Activated naive CD8-positive, alpha-beta T cell treated with anti-CD3 and anti-CD28 coated beads for 36 hours (primary cell): Measurements from ENCODE around the gene MED8. TPM values are rescaled to one million over a fixed set of nuclear protein-coding genes. Genes with fewer than 3 reads are reported as not detected.
"Not testable (repeated sequence)": the region's sequence is repeated elsewhere in the genome, so short reads cannot be mapped to it uniquely, and the experiment has no call there.

ENCODE experiments used
- DNase-seq: peaks from one replicate; pipeline ENCODE4 v3.0.0; 2021
- H3K27ac Mint-ChIP-seq: one replicate; pipeline ENCODE4 v1.8.0; 2022; ENCODE audit warnings: mild to moderate bottlenecking, moderate library complexity, mixed read lengths
- H3K27me3 Mint-ChIP-seq: one replicate; pipeline ENCODE4 v1.8.0; 2022; ENCODE audit warnings: mild to moderate bottlenecking, mixed read lengths
- H3K36me3 Mint-ChIP-seq: one replicate; pipeline ENCODE4 v1.8.0; 2021; ENCODE audit warnings: mild to moderate bottlenecking, mixed read lengths
- H3K4me1 Mint-ChIP-seq: one replicate; pipeline ENCODE4 v1.8.0; 2021; ENCODE audit warnings: mixed read lengths
- H3K4me3 Mint-ChIP-seq: one replicate; pipeline ENCODE4 v1.8.0; 2022; ENCODE audit warnings: mild to moderate bottlenecking, moderate library complexity, mixed read lengths
- H3K9me3 Mint-ChIP-seq: one replicate; pipeline ENCODE4 v1.8.0; 2022; ENCODE audit warnings: mixed read lengths
- total RNA-seq, 2 experiments: library from RNA; stranded (reverse); gene quantifications; one replicate each; pipeline ENCODE4 v1.2.3, GENCODE V29; 2021

Gene MED8
- total RNA-seq, 2 experiments from 2014 or later, result 34.1 to 35.7 TPM

- no peaks in the 10 kb centered on the region for H3K9me3 Mint-ChIP-seq
- H3K36me3 Mint-ChIP-seq, result peaks cover 20% of the 10 kb centered on the region
- DNase-seq, result no peak
- no peaks in the 10 kb centered on the region for H3K27me3 Mint-ChIP-seq
- H3K4me1 Mint-ChIP-seq, result peaks cover 5% of the 10 kb centered on the region
- H3K27ac Mint-ChIP-seq, result no peak overlapping the region
- no peak overlapping the region for H3K4me3 Mint-ChIP-seq
Measured at GRCh38 chr1:43405876-43406234, 16.3 kb upstream of the MED8 start.

GRCh38 chr1:43405219-43405875, 15.7 kb upstream of the MED8 start:
- no peak overlapping the region for H3K4me3 Mint-ChIP-seq
- no peaks in the 10 kb centered on the region for H3K27me3 Mint-ChIP-seq
- H3K9me3 Mint-ChIP-seq, result no peaks in the 10 kb centered on the region
- no peak for DNase-seq
- H3K4me1 Mint-ChIP-seq, result peaks cover 5% of the 10 kb centered on the region
- H3K36me3 Mint-ChIP-seq, result peaks cover 20% of the 10 kb centered on the region
- no peak overlapping the region for H3K27ac Mint-ChIP-seq

DNA sequence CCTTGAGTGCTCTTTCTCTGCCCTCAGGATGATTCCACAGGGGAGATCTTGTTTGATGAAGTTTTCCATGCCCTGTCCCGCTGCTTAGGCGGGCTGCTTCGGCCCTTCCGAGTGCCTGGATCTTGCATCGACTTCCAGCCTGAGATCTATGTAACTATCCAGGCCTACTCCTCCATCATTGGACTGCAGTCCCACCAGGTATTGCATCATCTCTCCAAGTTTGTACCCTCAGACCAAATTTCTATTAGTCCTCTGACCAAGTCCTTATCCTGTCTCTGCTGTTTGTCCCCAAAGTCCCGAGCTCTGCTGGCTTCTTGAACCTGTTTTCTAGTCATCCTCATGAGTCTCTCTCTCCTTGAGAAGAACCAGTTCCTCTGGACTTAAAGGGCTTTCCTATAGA, 14.8 kb upstream of the MED8 start:
- Mint-ChIP-seq H3K4me3 (no peak overlapping the region), H3K36me3 (peaks cover 16% of the 10 kb centered on the region)

GRCh38 chr1:43402089-43402865, 12.7 kb upstream of the MED8 start:
- no peaks in the 10 kb centered on the region for H3K27me3 Mint-ChIP-seq
- DNase-seq, result no peak
- no peak overlapping the region for H3K27ac Mint-ChIP-seq
- H3K4me3 Mint-ChIP-seq, result no peak overlapping the region
- H3K36me3 Mint-ChIP-seq, result peaks cover 13% of the 10 kb centered on the region
- peaks cover 5% of the 10 kb centered on the region for H3K4me1 Mint-ChIP-seq
- no peaks in the 10 kb centered on the region for H3K9me3 Mint-ChIP-seq

More for the DNA sequence above, 14.8 kb upstream of the MED8 start:
- no peaks in the 10 kb centered on the region for H3K9me3 Mint-ChIP-seq
- H3K27ac Mint-ChIP-seq, result no peak overlapping the region
- H3K27me3 Mint-ChIP-seq, result no peaks in the 10 kb centered on the region
- H3K4me1 Mint-ChIP-seq, result peaks cover 5% of the 10 kb centered on the region
- DNase-seq, result no peak

- not testable (repeated sequence) for H3K27me3 Mint-ChIP-seq, DNase-seq, H3K4me3 Mint-ChIP-seq, H3K9me3 Mint-ChIP-seq, H3K4me1 Mint-ChIP-seq
- H3K36me3 Mint-ChIP-seq, result peaks cover 10% of the 10 kb centered on the region
- H3K27ac Mint-ChIP-seq, result peak overlapping the region; percentile 38
Measured at GRCh38 chr1:43400441-43400840, 10.8 kb upstream of the MED8 start.

DNA sequence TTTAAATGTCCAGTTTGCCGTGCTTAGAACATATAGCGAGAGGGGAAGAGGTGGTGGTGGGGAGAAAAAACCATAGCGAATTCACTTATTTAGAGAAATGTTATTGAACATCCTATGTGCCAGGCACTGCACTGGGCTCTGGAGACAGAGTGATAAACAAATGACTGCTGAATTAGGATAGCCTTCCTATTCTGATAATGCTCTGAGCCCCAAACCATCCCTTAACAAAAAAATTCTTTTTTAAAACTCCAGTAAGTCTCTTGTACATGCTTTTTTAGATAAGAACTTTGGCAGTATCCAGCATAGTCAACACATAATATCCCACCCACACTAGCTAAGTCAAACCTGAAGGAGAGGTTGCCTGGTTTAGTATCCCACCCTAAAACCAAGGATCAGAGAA, 8.6 kb upstream of the MED8 start:
- Mint-ChIP-seq H3K36me3 (peaks cover 2% of the 10 kb centered on the region), H3K9me3 (no peaks in the 10 kb centered on the region), H3K27ac (no peak overlapping the region), H3K4me3 (no peak overlapping the region), H3K4me1 (peaks cover 8% of the 10 kb centered on the region), H3K27me3 (no peaks in the 10 kb centered on the region)
- no peak for DNase-seq

GRCh38 chr1:43396059-43396458, 6.5 kb upstream of the MED8 start:
- Mint-ChIP-seq H3K36me3 (peaks cover 1% of the 10 kb centered on the region), H3K9me3 (no peaks in the 10 kb centered on the region), H3K27ac (no peak overlapping the region), H3K4me1 (peaks cover 9% of the 10 kb centered on the region), H3K4me3 (no peak overlapping the region), H3K27me3 (no peaks in the 10 kb centered on the region)
- DNase-seq, result no peak

- Mint-ChIP-seq H3K4me1 (peaks cover 12% of the 10 kb centered on the region), H3K27ac (no peak overlapping the region), H3K4me3 (no peak overlapping the region), H3K27me3 (no peaks in the 10 kb centered on the region), H3K9me3 (no peaks in the 10 kb centered on the region), H3K36me3 (peaks cover 1% of the 10 kb centered on the region)
- DNase-seq, result no peak
Measured at GRCh38 chr1:43395523-43395922, 5.9 kb upstream of the MED8 start.

DNA sequence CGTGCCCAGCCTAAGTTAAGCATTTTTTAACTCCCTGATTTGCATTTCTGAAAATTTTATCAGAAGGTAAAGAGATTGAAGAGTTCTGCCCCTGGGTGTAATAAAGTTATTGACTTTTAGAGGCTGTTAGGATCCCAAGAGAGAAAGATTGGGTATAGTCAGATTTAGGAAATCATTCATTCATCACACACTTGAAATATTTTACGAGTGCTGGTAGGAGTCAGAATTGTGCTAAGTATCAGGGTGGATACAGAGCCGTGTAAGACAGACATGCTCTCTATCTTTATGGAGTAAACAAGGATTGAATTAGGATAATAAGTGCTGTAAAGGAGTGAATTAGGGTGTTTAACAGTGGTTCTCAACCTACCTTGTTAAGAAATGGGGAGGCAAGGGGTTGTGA, 3.1 kb upstream of the MED8 start:
- no peak overlapping the region for H3K27ac Mint-ChIP-seq
- H3K4me3 Mint-ChIP-seq, result no peak overlapping the region
- peaks cover 26% of the 10 kb centered on the region for H3K4me1 Mint-ChIP-seq
- H3K9me3 Mint-ChIP-seq, result no peaks in the 10 kb centered on the region
- no peaks in the 10 kb centered on the region for H3K27me3 Mint-ChIP-seq
- DNase-seq, result no peak
- H3K36me3 Mint-ChIP-seq, result peaks cover 4% of the 10 kb centered on the region

DNA sequence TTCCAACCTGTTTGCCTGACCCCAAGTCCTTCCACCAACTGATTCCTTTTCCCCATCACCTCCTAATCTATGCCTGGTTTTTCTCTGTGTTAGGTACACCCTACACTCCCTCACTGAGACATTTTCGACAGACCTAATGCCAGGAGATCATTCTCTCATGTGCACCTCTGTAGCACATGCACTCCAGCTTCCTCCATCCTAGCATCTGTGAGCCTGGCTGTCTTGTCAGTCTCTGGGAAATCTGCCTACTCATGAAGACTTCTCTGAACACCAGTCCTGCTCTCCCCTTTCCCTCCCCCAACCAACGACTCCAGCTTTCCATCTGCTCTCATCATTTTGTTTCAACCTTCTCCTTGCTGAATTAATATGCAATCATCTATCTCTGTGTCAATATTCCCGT, 987 bp downstream of the MED8 start:
- no peak for DNase-seq
- Mint-ChIP-seq H3K4me3 (peak overlapping the region; percentile 100), H3K27me3 (no peaks in the 10 kb centered on the region), H3K9me3 (no peaks in the 10 kb centered on the region), H3K36me3 (peaks cover 7% of the 10 kb centered on the region), H3K4me1 (peaks cover 24% of the 10 kb centered on the region), H3K27ac (peak overlapping the region; percentile 98)

DNA sequence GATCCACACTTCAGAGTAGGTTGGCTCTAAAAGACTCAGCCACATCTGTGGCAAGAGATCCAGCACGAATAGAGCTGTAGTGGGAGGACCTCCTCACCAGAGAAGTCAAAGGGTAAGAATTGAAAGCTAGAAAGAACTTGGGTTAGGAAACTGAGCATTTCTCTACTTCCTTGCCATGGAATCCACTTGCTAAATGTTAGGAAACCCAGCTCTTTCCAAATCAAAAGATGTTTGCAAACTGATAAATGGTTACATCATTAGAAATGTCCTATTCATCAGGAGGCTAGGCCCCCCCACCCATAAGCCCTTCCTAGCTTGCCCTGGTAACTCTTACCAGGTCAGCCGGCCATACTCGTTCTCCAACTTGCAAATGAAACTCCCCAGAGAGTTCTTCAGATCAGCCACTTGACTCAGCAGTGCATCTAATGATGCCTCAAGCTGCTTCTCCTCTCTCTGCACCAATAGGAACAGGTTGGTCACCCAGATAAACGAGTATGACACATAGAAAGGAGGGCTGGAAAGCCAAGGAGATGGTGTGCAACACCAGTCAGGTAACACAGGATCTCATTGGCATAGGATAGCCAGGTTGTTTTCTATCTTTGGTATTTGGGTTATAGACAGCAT, 1.5 kb downstream of the MED8 start:
- H3K9me3 Mint-ChIP-seq, result no peaks in the 10 kb centered on the region
- no peak for DNase-seq
- H3K27ac Mint-ChIP-seq, result peak overlapping the region; percentile 98
- H3K4me1 Mint-ChIP-seq, result peaks cover 24% of the 10 kb centered on the region
- H3K36me3 Mint-ChIP-seq, result peaks cover 7% of the 10 kb centered on the region
- peak overlapping the region; percentile 100 for H3K4me3 Mint-ChIP-seq
- no peaks in the 10 kb centered on the region for H3K27me3 Mint-ChIP-seq

DNA sequence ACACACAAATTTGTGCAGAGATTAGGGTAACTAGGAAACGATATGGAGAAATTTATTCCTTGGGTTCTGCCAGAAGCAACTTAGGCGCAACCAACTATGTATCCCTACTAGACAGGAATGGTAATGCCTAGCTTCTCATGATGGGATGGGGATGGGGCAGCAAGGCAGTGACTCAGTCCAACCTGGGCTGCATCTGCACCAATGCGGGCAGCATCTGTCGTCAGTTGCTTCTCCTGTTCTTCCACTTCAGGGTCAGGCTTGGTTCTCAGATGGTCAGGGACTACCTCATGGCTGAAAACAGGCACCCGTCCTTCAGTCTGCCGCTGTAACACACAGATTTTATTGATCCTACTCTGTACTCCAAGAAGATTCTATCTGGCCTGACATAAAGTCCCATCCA, 2.9 kb downstream of the MED8 start:
- Mint-ChIP-seq H3K27ac (peak overlapping the region; percentile 50), H3K4me1 (peaks cover 25% of the 10 kb centered on the region), H3K27me3 (no peaks in the 10 kb centered on the region), H3K9me3 (no peaks in the 10 kb centered on the region), H3K4me3 (no peak overlapping the region), H3K36me3 (peaks cover 7% of the 10 kb centered on the region)
- DNase-seq, result no peak

GRCh38 chr1:43383449-43383848, 6.2 kb downstream of the MED8 start:
- Mint-ChIP-seq H3K4me3 (no peak overlapping the region), H3K27ac (no peak overlapping the region), H3K4me1 (peaks cover 20% of the 10 kb centered on the region), H3K36me3 (peaks cover 11% of the 10 kb centered on the region), H3K9me3 (no peaks in the 10 kb centered on the region), H3K27me3 (no peaks in the 10 kb centered on the region)
- no peak for DNase-seq

DNA sequence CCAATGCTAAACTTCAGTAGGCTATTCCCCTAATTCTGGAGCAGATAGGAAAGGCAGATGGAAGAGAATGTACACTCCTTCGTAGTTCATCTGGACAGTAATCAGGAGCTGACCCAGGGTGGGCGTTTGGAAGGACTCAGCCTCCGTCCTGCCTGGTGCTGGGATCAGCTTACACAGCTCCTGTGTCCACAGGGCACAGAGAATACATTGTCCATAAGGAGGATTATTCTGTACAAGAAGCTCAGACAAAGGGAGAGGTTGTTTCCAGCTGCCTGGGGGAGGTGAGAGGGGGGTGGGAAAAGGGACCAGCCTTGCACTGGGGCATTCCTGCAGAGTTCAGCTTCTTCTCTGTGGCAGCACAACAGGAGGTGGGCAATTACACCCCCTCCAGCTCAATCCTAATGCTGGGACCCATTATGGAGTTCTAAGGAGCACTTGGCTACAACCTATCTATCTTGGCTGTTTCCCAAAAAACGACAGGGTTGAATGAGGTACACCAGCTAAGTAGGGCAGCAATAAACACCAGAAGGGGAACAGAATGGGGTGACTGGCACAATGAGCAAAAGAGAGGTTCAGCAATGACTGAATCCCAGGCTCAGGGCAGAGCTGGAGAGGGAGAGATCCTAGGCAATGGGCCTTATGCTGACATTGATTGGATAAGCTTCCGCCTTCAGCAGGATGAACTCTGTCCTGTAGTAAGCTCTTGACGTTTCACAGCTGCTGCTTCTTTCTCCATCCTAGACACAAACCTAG, 7.4 kb downstream of the MED8 start:
- no peaks in the 10 kb centered on the region for H3K9me3 Mint-ChIP-seq
- no peaks in the 10 kb centered on the region for H3K27me3 Mint-ChIP-seq
- no peak for DNase-seq
- H3K4me1 Mint-ChIP-seq, result peaks cover 13% of the 10 kb centered on the region
- no peak overlapping the region for H3K27ac Mint-ChIP-seq
- H3K36me3 Mint-ChIP-seq, result peaks cover 11% of the 10 kb centered on the region
- no peak overlapping the region for H3K4me3 Mint-ChIP-seq

GRCh38 chr1:43381612-43382011, 8.0 kb downstream of the MED8 start:
- no peak overlapping the region for H3K27ac Mint-ChIP-seq
- DNase-seq, result no peak
- H3K36me3 Mint-ChIP-seq, result peaks cover 11% of the 10 kb centered on the region
- H3K4me1 Mint-ChIP-seq, result peaks cover 13% of the 10 kb centered on the region
- H3K4me3 Mint-ChIP-seq, result no peak overlapping the region
- H3K27me3 Mint-ChIP-seq, result no peaks in the 10 kb centered on the region
- H3K9me3 Mint-ChIP-seq, result no peaks in the 10 kb centered on the region
